ENCODE data around the gene OOSP3. TPM values are rescaled to one million over a fixed set of nuclear protein-coding genes. Genes with fewer than 3 reads are reported as not detected.

The OOSP3 gene
- total RNA-seq, 2 donors from 2014 or later = not detected

DNA sequence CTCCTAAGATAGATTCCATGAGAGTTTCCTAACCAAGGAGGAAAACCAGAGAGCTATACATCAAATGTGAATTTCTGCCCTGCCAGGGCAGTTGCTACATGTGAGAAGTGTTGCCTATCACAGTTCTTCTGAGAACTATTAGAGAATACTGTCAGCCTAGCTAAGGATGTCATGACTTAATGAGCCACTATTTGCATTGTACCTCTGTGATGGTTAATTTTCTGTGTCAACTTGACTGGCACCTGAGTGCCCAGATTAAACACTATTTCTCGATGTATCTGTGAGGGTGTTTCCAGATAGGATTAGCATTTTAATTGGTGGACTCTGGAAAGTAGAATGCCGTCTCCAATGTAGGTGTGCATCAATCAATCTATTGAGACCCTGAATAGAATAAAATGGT is 10.6 kb upstream of the OOSP3 start:
- H3K9me3 ChIP-seq (ENCODE audit: control insufficient read depth, low read length) = no peaks in the 10 kb centered on the region
- DNase-seq = no peak
- H3K27ac ChIP-seq (ENCODE audit: low read depth, low read length) = no peak overlapping the region
- H3K4me3 ChIP-seq (ENCODE audit: low read length) = no peak overlapping the region
- no peaks in the 10 kb centered on the region for H3K4me1 Mint-ChIP-seq
- no peaks in the 10 kb centered on the region for H3K36me3 ChIP-seq (ENCODE audit: control insufficient read depth, insufficient read depth, low read length)
- H3K4me3 Mint-ChIP-seq = no peak overlapping the region
- 90 to 91% methylated on average over 2 of the region's 2 CpGs for WGBS, 2 experiments (ENCODE audit: insufficient coverage in 1 of 2, insufficient read length in 1 of 2)
- H3K36me3 Mint-ChIP-seq (ENCODE audit: low read depth) = no peaks in the 10 kb centered on the region
- H3K27me3 Mint-ChIP-seq (ENCODE audit: insufficient read depth) = no peaks in the 10 kb centered on the region
- no peaks in the 10 kb centered on the region for H3K4me1 ChIP-seq (ENCODE audit: control insufficient read depth, insufficient read depth, low read length)
- H3K9me3 Mint-ChIP-seq = peaks cover 3% of the 10 kb centered on the region
- H3K27me3 ChIP-seq (ENCODE audit: control insufficient read depth, insufficient read depth, low read length, poor library complexity, severe bottlenecking) = no peaks in the 10 kb centered on the region
- no peak overlapping the region for H3K9ac ChIP-seq (ENCODE audit: extremely low read depth, low read length, poor library complexity, severe bottlenecking)
- TF ChIP-seq, protein P1, sequence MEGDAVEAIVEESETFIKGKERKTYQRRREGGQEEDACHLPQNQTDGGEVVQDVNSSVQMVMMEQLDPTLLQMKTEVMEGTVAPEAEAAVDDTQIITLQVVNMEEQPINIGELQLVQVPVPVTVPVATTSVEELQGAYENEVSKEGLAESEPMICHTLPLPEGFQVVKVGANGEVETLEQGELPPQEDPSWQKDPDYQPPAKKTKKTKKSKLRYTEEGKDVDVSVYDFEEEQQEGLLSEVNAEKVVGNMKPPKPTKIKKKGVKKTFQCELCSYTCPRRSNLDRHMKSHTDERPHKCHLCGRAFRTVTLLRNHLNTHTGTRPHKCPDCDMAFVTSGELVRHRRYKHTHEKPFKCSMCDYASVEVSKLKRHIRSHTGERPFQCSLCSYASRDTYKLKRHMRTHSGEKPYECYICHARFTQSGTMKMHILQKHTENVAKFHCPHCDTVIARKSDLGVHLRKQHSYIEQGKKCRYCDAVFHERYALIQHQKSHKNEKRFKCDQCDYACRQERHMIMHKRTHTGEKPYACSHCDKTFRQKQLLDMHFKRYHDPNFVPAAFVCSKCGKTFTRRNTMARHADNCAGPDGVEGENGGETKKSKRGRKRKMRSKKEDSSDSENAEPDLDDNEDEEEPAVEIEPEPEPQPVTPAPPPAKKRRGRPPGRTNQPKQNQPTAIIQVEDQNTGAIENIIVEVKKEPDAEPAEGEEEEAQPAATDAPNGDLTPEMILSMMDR (conservative IDR thresholded peaks at IDR 0.05) = no peak
- H3K27ac Mint-ChIP-seq = no peak overlapping the region

DNA sequence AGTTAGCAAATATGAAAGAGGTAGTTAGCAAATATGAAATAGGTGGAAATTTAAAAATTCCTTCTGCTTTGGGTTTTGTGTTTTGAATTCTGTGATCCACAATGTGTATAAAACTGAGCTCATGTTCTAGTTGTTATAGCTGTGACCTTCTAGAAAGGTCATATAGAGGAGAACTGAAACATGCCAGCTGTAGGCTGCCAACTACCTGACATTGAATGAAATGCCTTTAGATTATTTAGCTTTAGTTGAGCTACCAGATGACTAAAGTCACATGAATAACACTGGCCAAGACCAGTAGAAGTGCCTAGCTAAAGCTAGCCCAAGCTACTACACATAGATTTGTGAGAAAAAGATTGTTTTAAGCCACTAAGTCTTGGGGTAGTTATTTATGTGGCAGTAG is 6.5 kb upstream of the OOSP3 start:
- TF ChIP-seq, protein P1 (conservative IDR thresholded peaks at IDR 0.05) = no peak
- H3K27me3 Mint-ChIP-seq (ENCODE audit: insufficient read depth) = no peaks in the 10 kb centered on the region
- DNase-seq = no peak
- H3K27me3 ChIP-seq (ENCODE audit: control insufficient read depth, insufficient read depth, low read length, poor library complexity, severe bottlenecking) = no peaks in the 10 kb centered on the region
- no peak overlapping the region for H3K27ac Mint-ChIP-seq
- peaks cover 3% of the 10 kb centered on the region for H3K9me3 Mint-ChIP-seq
- H3K36me3 Mint-ChIP-seq (ENCODE audit: low read depth) = no peaks in the 10 kb centered on the region
- no peak overlapping the region for H3K9ac ChIP-seq (ENCODE audit: extremely low read depth, low read length, poor library complexity, severe bottlenecking)
- H3K4me1 ChIP-seq (ENCODE audit: control insufficient read depth, insufficient read depth, low read length) = no peaks in the 10 kb centered on the region
- H3K27ac ChIP-seq (ENCODE audit: low read depth, low read length) = no peak overlapping the region
- H3K4me3 Mint-ChIP-seq = no peak overlapping the region
- H3K36me3 ChIP-seq (ENCODE audit: control insufficient read depth, insufficient read depth, low read length) = no peaks in the 10 kb centered on the region
- H3K4me1 Mint-ChIP-seq = no peaks in the 10 kb centered on the region
- H3K4me3 ChIP-seq (ENCODE audit: low read length) = no peak overlapping the region
- H3K9me3 ChIP-seq (ENCODE audit: control insufficient read depth, low read length) = no peaks in the 10 kb centered on the region

DNA sequence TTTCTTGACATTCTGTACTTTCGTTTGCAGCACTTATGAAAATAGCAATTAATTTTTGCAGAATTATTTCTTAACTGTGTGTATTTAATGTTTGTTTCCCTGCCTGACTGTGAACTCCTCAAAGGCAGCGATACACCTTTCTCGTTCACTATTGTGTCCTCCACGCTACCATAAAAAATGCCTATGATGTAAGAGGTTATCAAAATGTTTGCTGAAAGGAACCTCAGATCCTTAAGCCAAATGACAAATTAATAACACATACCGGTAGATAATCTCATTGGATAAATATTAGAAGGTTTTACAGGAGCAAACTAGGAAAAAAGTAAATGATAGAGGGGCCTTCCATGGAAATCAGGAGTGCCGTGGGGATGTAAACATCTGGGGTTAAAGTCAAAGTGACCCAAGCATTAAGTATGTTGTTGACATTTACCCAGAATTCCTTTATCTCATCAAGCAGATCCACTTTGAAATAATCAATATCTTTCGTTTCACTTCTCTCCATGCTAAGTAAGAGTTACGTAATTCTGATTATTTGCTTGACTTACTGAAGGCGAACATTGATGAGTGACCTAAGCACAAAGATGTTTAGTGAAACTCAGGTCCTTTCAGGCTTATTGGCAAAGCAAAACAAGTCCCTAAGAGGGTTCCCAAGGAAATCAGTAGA is 2.6 kb upstream of the OOSP3 start:
- Histone ChIP-seq H3K4me1 (ENCODE audit: control insufficient read depth, insufficient read depth, low read length) (no peaks in the 10 kb centered on the region), H3K36me3 (ENCODE audit: control insufficient read depth, insufficient read depth, low read length) (no peaks in the 10 kb centered on the region), H3K9me3 (ENCODE audit: control insufficient read depth, low read length) (no peaks in the 10 kb centered on the region), H3K9ac (ENCODE audit: extremely low read depth, low read length, poor library complexity, severe bottlenecking) (no peak overlapping the region), H3K4me3 (ENCODE audit: low read length) (no peak overlapping the region), H3K27me3 (ENCODE audit: control insufficient read depth, insufficient read depth, low read length, poor library complexity, severe bottlenecking) (no peaks in the 10 kb centered on the region), H3K27ac (ENCODE audit: low read depth, low read length) (no peak overlapping the region)
- Mint-ChIP-seq H3K27ac (no peak overlapping the region), H3K9me3 (no peaks in the 10 kb centered on the region), H3K27me3 (ENCODE audit: insufficient read depth) (no peaks in the 10 kb centered on the region), H3K4me1 (no peaks in the 10 kb centered on the region), H3K36me3 (ENCODE audit: low read depth) (no peaks in the 10 kb centered on the region), H3K4me3 (no peak overlapping the region)
- 90 to 96% methylated on average over 4 to 9 of the region's 9 CpGs for WGBS, 2 experiments (ENCODE audit: insufficient coverage in 1 of 2, insufficient read length in 1 of 2)
- TF ChIP-seq, protein P1 (conservative IDR thresholded peaks at IDR 0.05) = no peak
- DNase-seq = no peak
